Spleen (tissue), 11 donors: ENCODE results near the gene SEMA7A. TPM values are rescaled to one million over a fixed set of nuclear protein-coding genes. Genes with fewer than 3 reads are reported as not detected.
A peak's percentile ranks its signal among the peaks of the same experiment; 100 is the strongest.

Source experiments
- DNase-seq: peaks from one replicate; pipeline ENCODE4 v3.0.0-alpha.2; 2020
- H3K27ac ChIP-seq, 8 donors: fragments of 200-600 bp; sonication (generic) in 7 of 8; 1 replicate in 4 of 8; 2 replicates in 4 of 8; pipeline versions ENCODE4 v1.5.0 to v1.8.0; 2016 to 2021; ENCODE audit warnings: inconsistent platforms in 4 of 8, mild to moderate bottlenecking in 4 of 8, moderate library complexity in 1 of 8
- H3K27me3 ChIP-seq, 7 donors: fragments of 200-600 bp; sonication (generic) in 6 of 7; replicated peaks in 1 of 7; 1 replicate in 4 of 7; 2 replicates in 3 of 7; pipeline versions ENCODE4 v1.5.0 to v1.8.0; 2016 to 2021; ENCODE audit warnings: inconsistent platforms in 3 of 7, mild to moderate bottlenecking in 1 of 7
- H3K36me3 ChIP-seq, 6 donors: fragments of 200-600 bp; sonication (generic) in 5 of 6; 1 replicate in 4 of 6; 2 replicates in 2 of 6; pipeline versions ENCODE4 v1.5.0 to v1.8.0; 2016 to 2021; ENCODE audit warnings: inconsistent platforms in 2 of 6
- H3K4me1 ChIP-seq, 6 donors: fragments of 200-600 bp; sonication (generic) in 5 of 6; 1 replicate in 3 of 6; 2 replicates in 3 of 6; pipeline versions ENCODE4 v1.5.0 to v1.8.0; 2016 to 2021; ENCODE audit warnings: inconsistent platforms in 3 of 6
- H3K4me3 ChIP-seq, 8 donors: fragments of 200-600 bp; sonication (generic) in 7 of 8; 1 replicate in 4 of 8; 2 replicates in 4 of 8; pipeline versions ENCODE4 v1.5.0 to v1.8.0; 2016 to 2021; ENCODE audit warnings: inconsistent platforms in 4 of 8, mild to moderate bottlenecking in 4 of 8, moderate library complexity in 2 of 8
- H3K9me3 ChIP-seq, 8 donors: fragments of 200-600 bp; sonication (generic) in 7 of 8; 1 replicate in 4 of 8; 2 replicates in 4 of 8; pipeline versions ENCODE4 v1.5.0 to v1.8.0; 2016 to 2021; ENCODE audit warnings: inconsistent platforms in 4 of 8
- CTCF ChIP-seq, 11 experiments: fragments of 200-600 bp in 7 of 11; fragments of 450-650 bp in 4 of 11; sonication (generic) in 4 of 11; IDR thresholded peaks in 8 of 11; conservative IDR thresholded peaks in 3 of 11; 1 replicate in 7 of 11; 2 replicates in 4 of 11; pipeline versions ENCODE4 v1.4.0 to v1.8.0; 2016 to 2021; ENCODE audit warnings: antibody characterized with exemption in 11 of 11, inconsistent platforms in 4 of 11, mild to moderate bottlenecking in 1 of 11
- POLR2A ChIP-seq, 3 donors: fragments of 450-650 bp; IDR thresholded peaks; one replicate each; pipeline ENCODE4 v1.5.1; 2017; ENCODE audit warnings: antibody characterized with exemption in 3 of 3, mild to moderate bottlenecking in 1 of 3
- POLR2AphosphoS5 ChIP-seq, 3 donors: sonication (generic); formaldehyde crosslinking; IDR thresholded peaks; one replicate each; pipeline ENCODE4 v1.5.1; 2017; ENCODE audit warnings: antibody characterized with exemption in 3 of 3
- WGBS, 5 donors: extraction: QIAGEN DNeasy Blood & Tissue Kit in 3 of 5; methylation state at CpG; one replicate each; pipeline versions ENCODE4 v1.1.5 to v1.1.7; 2013 to 2018; 5-methylcytosine and 5-hydroxymethylcytosine counted together
- intact Hi-C: fragments of 100-400 bp; cut with DNase I; formaldehyde crosslinking; loops from one replicate; pipeline ENCODE4 v1.15.0; 2023; ENCODE audit warnings: low total_unique reads
- polyA plus RNA-seq, 3 donors: library from polyadenylated mRNA; stranded (reverse); fragments of 200-250 nt; gene quantifications; one replicate each; pipeline ENCODE4 v1.2.1, GENCODE V29; 2013
- total RNA-seq, 7 donors: library from RNA; depleted of rRNA in 3 of 7; stranded (reverse); fragments of >200 nt in 3 of 7; fragmentation: NEBNext Ultra II Directional in 4 of 7; extraction: Animal tissue kit (Norgen Biotek cat#: 25700) in 4 of 7; gene quantifications; one replicate each; pipeline versions ENCODE4 v1.1.0 to v1.2.1, GENCODE V29; 2016 to 2021
- donor health status: healthy with polysubstance abuse.
- donor health status: DM: no; HTN: no; CAD: no; lungs with moderate emphysema.
- donor health status: DM: no; HTN: no; CAD: no.
- donor health status: Bipolar disorder and iron deficiency.
- donor health status: healthy.
- donor health status: DM: no; HTN: no; CAD: no.
- donor health status: DM: yes; HTN: yes; CAD: no.

Gene SEMA7A
- total and polyA plus RNA-seq, 10 donors = 41.6 to 154 (median 127) TPM

- DNase-seq = no peak
- Histone ChIP-seq H3K27ac (peak overlapping the region in 6 of 8 donors; percentile 36 to 97 (median 93)), H3K27me3 (no peaks in the 10 kb centered on the region), H3K36me3 (peaks cover 0 to 68% (median 45%) of the 10 kb centered on the region in 6 donors), H3K4me3 (no peak overlapping the region), H3K4me1 (peaks cover 33 to 100% (median 90%) of the 10 kb centered on the region in 6 donors), H3K9me3 (no peaks in the 10 kb centered on the region)
- WGBS, 5 donors = 60 to 70% (median 67%) methylated on average over 8 to 16 of the region's 16 CpGs
- intact Hi-C loops = no loop called here
- no peak for TF ChIP-seq CTCF (IDR thresholded peaks at IDR 0.05 in 8 of 11, conservative IDR thresholded peaks at IDR 0.05 in 3 of 11)
- no peak for TF ChIP-seq POLR2A (IDR thresholded peaks at IDR 0.05)
Observed at GRCh38 chr15:74418575-74419338, 15.0 kb downstream of the SEMA7A start.

GRCh38 chr15:74417670-74418069 lies 16.1 kb downstream of the SEMA7A start:
- H3K4me3 ChIP-seq = no peak overlapping the region
- no peaks in the 10 kb centered on the region for H3K9me3 ChIP-seq
- peak overlapping the region in 5 of 8 donors; percentile 33 to 97 (median 93) for H3K27ac ChIP-seq
- peaks cover 22 to 100% (median 84%) of the 10 kb centered on the region in 6 donors for H3K4me1 ChIP-seq
- peaks cover 0 to 75% (median 56%) of the 10 kb centered on the region in 6 donors for H3K36me3 ChIP-seq
- intact Hi-C loops = no loop called here
- TF ChIP-seq CTCF (IDR thresholded peaks at IDR 0.05 in 8 of 11, conservative IDR thresholded peaks at IDR 0.05 in 3 of 11) = no peak
- no peak for TF ChIP-seq POLR2A (IDR thresholded peaks at IDR 0.05)
- no peak for TF ChIP-seq POLR2AphosphoS5 (IDR thresholded peaks at IDR 0.05)
- peak; percentile 53 for DNase-seq
- WGBS, 5 donors = 84 to 93% (median 91%) methylated on average over 8 to 9 of the region's 9 CpGs
- H3K27me3 ChIP-seq = no peaks in the 10 kb centered on the region

- Histone ChIP-seq H3K4me1 (peaks cover 18 to 100% (median 83%) of the 10 kb centered on the region in 6 donors), H3K27ac (peak overlapping the region in 6 of 8 donors; percentile 5 to 97 (median 93)), H3K36me3 (peaks cover 0 to 77% (median 60%) of the 10 kb centered on the region in 6 donors), H3K9me3 (no peaks in the 10 kb centered on the region), H3K4me3 (no peak overlapping the region), H3K27me3 (no peaks in the 10 kb centered on the region)
- DNase-seq = no peak
- 85 to 91% (median 88%) methylated on average over 9 to 13 of the region's 13 CpGs for WGBS, 5 donors
- intact Hi-C loops = no loop called here
- TF ChIP-seq POLR2A (IDR thresholded peaks at IDR 0.05) (no peak), CTCF (IDR thresholded peaks at IDR 0.05 in 8 of 11, conservative IDR thresholded peaks at IDR 0.05 in 3 of 11) (no peak), POLR2AphosphoS5 (IDR thresholded peaks at IDR 0.05) (no peak)
Observed at GRCh38 chr15:74417225-74417624, 16.5 kb downstream of the SEMA7A start.
